Testis (tissue), 3 donors: ENCODE results near the gene CPVL. TPM values are rescaled to one million over a fixed set of nuclear protein-coding genes. Genes with fewer than 3 reads are reported as not detected.

Experiments used
- DNase-seq: peaks from one replicate; pipeline ENCODE4 v3.0.0-alpha.2; 2019
- H3K27ac ChIP-seq, 2 donors: fragments of 200-600 bp; sonication (generic); one replicate each; pipeline ENCODE4 v1.5.1; 2019
- H3K27me3 ChIP-seq: fragments of 200-600 bp; sonication (generic); one replicate; pipeline ENCODE4 v1.5.1; 2019
- H3K36me3 ChIP-seq: fragments of 200-600 bp; sonication (generic); one replicate; pipeline ENCODE4 v1.5.1; 2017; ENCODE audit warnings: low read depth; ENCODE audit errors: missing control alignments
- H3K4me1 ChIP-seq: fragments of 200-600 bp; sonication (generic); one replicate; pipeline ENCODE4 v1.5.1; 2019
- H3K4me3 ChIP-seq, 2 donors: fragments of 200-600 bp; sonication (generic); one replicate each; pipeline ENCODE4 v1.5.1; 2017 to 2019
- H3K9me3 ChIP-seq: fragments of 200-600 bp; sonication (generic); one replicate; pipeline ENCODE4 v1.5.1; 2017
- CTCF ChIP-seq, 3 experiments: fragments of 450-650 bp in 2 of 3; fragments of 200-600 bp in 1 of 3; sonication (generic) in 1 of 3; IDR thresholded peaks; one replicate each; pipeline ENCODE4 v1.5.1; 2016 to 2019; ENCODE audit warnings: antibody characterized with exemption in 3 of 3, mild to moderate bottlenecking in 2 of 3, moderate library complexity in 1 of 3
- POLR2A ChIP-seq: fragments of 450-650 bp; IDR thresholded peaks from one replicate; pipeline ENCODE4 v1.6.1; 2017; ENCODE audit warnings: antibody characterized with exemption, mild to moderate bottlenecking, moderate library complexity
- WGBS, 2 donors: methylation state at CpG; one replicate each; pipeline ENCODE4 v1.1.5; 2018; 5-methylcytosine and 5-hydroxymethylcytosine counted together
- intact Hi-C: fragments of 100-400 bp; cut with DNase I; formaldehyde crosslinking; loops from one replicate; pipeline ENCODE4 v1.15.1; 2023; ENCODE audit warnings: low total_unique reads
- polyA plus RNA-seq: library from polyadenylated mRNA; stranded (reverse); fragments of 350-450 nt; fragmentation: Illumina TruSeq; extraction: RNeasy Lipid Tissue Mini Kit (QIAGEN cat#74804); gene quantifications from one replicate; pipeline ENCODE4 v1.2.3, GENCODE V29; 2014; ENCODE audit warnings: low read depth, low replicate concordance; ENCODE audit not compliant: insufficient read depth
- total RNA-seq, 2 donors: library from RNA; depleted of rRNA; stranded (reverse); fragments of >200 nt; gene quantifications; one replicate each; pipeline ENCODE4 v1.2.3, GENCODE V29; 2016

CPVL gene
- total and polyA plus RNA-seq, 3 donors from 2014 or later: 26.6 to 55.1 (median 51.1) TPM

DNA sequence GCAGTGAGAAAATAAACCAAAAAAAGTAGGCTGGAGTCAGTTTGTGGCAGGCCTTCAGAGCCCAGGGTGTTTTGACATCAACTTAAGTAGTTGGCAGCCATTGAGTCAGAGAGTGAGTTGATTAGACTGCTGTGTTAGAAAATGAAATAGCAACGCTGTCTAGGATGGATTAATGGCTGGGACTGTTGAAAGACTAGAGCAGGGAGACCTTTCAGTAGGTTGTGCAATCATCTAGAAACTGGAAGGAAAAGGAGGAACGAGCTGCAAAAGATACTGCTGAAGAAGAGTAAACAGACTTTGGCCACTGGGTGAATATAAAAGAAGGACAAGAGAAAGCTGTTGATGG lies 159.6 kb downstream of the CPVL start:
- Histone ChIP-seq H3K36me3 (no peaks in the 10 kb centered on the region), H3K9me3 (no peaks in the 10 kb centered on the region), H3K27me3 (no peaks in the 10 kb centered on the region), H3K27ac (no peak overlapping the region), H3K4me1 (no peaks in the 10 kb centered on the region), H3K4me3 (no peak overlapping the region)
- no peak for TF ChIP-seq CTCF (IDR thresholded peaks at IDR 0.05)
- no peak for TF ChIP-seq POLR2A
- 62 to 65% methylated on average over 2 of the region's 2 CpGs for WGBS, 2 donors
- DNase-seq: no peak
- intact Hi-C loops: no loop called here

- no peak overlapping the region for H3K4me3 ChIP-seq
- H3K4me1 ChIP-seq: no peaks in the 10 kb centered on the region
- H3K9me3 ChIP-seq: no peaks in the 10 kb centered on the region
- no peak for DNase-seq
- H3K36me3 ChIP-seq: no peaks in the 10 kb centered on the region
- H3K27me3 ChIP-seq: no peaks in the 10 kb centered on the region
- no peak for TF ChIP-seq CTCF (IDR thresholded peaks at IDR 0.05)
- TF ChIP-seq POLR2A: no peak
- 84 to 88% methylated on average over 11 of the region's 11 CpGs for WGBS, 2 donors
- intact Hi-C loops: no loop called here
- H3K27ac ChIP-seq: no peak overlapping the region
These were observed 160.1 kb downstream of the CPVL start for GRCh38 chr7:28986028-28986764.

DNA sequence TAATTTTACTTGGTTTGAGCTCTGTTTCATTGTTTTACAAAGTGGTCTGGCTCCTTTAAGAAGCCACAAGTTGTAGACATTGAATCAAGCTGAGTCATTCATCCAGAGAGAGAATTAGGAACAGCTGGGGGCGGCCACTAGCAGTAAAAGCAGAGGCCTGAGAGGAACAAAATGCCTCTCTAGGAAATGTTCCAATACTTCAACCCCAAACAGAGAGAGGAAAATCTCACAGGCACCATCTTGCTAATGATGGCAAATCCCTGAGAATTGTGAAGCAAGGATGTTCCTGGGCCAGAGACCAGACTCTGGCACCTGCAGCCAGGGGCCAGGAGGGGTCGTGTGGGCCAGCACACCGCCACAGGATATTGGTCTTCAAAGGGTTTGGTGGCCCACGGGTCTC lies 161.7 kb downstream of the CPVL start:
- no peak for DNase-seq
- Histone ChIP-seq H3K9me3 (no peaks in the 10 kb centered on the region), H3K4me3 (no peak overlapping the region), H3K27ac (no peak overlapping the region), H3K27me3 (no peaks in the 10 kb centered on the region), H3K4me1 (no peaks in the 10 kb centered on the region), H3K36me3 (no peaks in the 10 kb centered on the region)
- TF ChIP-seq POLR2A (no peak), CTCF (IDR thresholded peaks at IDR 0.05) (no peak)
- 46 to 70% methylated on average over 3 to 4 of the region's 4 CpGs for WGBS, 2 donors
- intact Hi-C loops: no loop called here

DNA sequence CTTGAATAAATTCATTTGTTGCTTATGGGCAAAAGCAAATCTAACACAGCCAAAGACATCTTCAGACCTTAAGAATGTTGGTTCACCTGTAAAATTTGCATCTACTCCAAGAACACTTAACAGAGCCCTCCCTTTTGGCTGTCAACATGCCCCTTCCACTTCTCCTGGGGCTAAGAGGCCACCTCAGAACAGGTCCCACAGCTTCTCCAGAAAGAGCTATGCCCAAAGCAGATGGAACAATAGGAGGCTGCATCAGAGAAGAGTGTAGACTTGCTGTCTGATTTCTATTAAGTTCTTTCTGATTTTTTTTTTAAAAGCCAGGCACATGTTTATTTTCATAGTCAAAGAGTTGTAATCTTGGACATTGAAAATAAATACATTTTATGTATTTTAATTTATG lies 162.1 kb downstream of the CPVL start:
- TF ChIP-seq POLR2A (no peak), CTCF (IDR thresholded peaks at IDR 0.05) (no peak)
- H3K27ac ChIP-seq: no peak overlapping the region
- no peak overlapping the region for H3K4me3 ChIP-seq
- no peaks in the 10 kb centered on the region for H3K9me3 ChIP-seq
- no peaks in the 10 kb centered on the region for H3K36me3 ChIP-seq
- no peaks in the 10 kb centered on the region for H3K4me1 ChIP-seq
- intact Hi-C loops: no loop called here
- no peak for DNase-seq
- H3K27me3 ChIP-seq: no peaks in the 10 kb centered on the region
